ENCODE results near the gene MYCBPAP.

The MYCBPAP gene

DNA sequence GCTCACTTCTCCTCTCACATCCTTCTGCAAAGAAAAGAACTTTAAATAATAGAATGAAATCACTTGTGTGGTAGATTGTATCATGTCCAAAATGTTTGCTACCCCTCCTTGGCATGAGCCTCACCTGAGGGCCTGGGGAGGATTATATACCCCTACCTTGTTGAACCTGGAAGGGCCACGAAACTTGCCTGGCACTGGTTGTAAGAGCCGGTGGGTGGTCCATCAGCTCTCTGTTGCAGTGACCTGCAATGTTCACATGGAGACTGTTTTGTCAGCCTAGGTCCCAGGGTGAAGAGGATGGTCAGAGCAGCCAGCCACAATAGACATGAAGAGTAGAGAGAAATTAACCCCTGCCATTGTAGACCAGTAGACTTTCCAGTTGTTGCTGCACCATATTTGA is 19.4 kb upstream of the MYCBPAP start:
- no peak for DNase-seq

GRCh38 chr17:50491505-50491904 is 16.7 kb upstream of the MYCBPAP start:
- no peak for DNase-seq

- no peak for DNase-seq
Observed at GRCh38 chr17:50492214-50492613, 16.0 kb upstream of the MYCBPAP start.

GRCh38 chr17:50493744-50494143 is 14.5 kb upstream of the MYCBPAP start:
- DNase-seq = no peak

GRCh38 chr17:50495217-50495823 is 12.9 kb upstream of the MYCBPAP start:
- DNase-seq = no peak

DNA sequence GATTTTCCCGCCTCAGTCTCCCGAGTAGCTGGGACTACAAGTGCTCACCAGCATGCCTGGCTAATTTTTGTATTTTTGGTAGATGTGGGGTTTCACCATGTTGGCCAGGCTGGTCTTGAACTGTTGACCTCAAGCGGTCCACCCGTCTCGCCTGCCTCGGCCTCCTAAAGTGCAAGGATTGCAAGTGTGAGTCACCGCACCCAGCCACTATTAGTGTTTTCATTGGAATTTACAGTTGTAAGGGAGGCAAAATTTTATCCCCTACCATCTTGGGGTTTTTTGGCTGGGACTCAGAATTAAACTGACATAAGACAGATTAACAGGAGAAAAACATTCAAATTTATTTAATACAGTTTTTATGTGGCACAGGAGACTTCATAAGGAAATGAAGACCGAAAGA is 12.3 kb upstream of the MYCBPAP start:
- no peak for DNase-seq

DNA sequence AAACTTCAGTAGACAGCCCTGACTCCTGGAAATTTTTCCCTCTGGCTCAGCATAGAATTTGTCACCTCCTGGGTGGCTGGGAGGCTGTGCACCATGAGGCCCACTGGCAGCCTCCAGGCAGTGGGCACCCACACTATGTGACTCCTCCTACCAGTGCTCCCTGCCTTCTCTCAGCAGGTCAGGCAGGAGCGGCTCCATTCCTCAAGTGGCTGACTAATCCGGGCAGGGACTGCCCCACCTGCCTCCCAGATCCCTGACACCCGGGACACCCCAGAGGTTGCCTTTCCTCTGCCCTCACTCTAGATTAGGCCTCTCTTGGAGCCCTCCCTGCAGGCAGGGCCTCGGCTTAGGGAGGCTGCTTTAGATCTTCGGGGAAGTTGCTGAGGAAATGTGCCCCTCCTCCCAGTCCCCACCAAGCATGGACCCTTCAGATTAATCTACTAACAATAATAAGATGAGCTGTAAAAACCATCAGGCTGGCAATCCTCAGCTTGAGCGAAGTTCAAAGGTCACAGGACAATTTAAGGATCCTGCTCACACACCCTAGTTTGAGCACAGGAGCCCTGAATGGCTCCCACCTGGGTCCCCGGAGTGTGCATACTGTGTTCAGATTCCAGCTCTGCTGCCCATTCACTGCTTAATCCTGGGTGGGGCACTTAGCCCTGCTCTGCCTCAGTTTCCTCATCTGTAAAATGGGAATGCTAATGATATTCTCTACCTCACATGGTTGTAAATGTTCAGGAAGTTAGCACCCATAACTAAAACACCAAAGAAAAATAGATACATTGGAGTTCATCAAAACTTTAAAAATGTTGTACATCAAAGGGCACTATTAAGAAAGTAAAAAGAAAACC is 10.0 kb upstream of the MYCBPAP start:
- no peak for DNase-seq

DNA sequence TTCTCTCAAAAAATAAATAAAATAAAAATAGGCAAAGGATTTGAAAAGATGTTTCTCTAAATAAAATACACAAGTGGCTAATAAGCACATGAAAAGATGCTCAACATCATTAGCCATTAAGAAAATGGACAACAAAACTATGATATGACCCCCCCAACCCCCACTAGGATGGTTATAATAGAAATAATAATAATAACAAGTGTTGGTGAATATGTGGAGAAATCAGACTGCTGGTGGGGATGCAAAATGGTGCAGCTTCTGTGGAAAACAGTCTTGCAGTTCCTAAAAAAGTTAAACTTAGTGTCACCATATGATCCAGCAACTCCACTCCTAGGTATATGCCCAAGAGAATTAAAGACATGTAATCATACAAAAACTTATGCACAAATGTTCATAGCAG is 9.0 kb upstream of the MYCBPAP start:
- no peak for DNase-seq

DNA sequence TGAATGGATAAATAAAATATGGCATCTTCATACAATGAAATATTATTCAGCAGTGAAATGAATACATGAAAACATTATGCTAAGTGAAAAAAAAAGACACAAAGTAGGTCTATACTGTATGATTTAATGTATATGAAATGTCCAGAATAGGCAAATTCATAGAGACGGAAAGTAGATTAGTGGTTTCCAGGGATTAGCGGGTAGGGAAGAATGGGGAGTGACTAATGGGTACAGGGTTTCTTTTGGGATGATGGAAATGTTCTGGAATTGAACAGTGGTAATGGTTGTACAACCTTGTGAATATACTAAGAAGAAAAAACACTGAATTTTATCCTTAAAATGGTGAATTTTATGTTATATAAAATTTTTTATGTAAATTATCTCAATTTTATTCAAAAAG is 8.5 kb upstream of the MYCBPAP start:
- no peak for DNase-seq

DNA sequence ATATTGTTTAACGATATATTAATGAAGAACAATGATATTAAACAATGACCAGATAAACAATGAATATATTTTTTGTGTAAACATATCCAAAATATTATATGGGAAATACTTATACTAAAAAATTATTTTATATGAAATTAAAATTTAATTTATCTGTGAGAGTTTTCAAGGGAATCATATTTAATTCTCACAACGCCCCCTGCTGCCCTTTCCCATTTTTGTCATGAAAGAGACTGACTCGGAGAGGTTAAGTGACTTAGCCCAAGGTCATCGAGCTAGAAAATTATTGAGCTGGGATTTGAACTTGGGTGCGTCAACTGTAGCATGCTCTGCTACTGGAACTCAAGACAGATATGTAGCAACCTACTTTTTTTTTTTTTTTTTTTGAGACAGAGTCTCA is 7.2 kb upstream of the MYCBPAP start:
- peak; percentile 39 for DNase-seq

GRCh38 chr17:50502301-50502990 is 5.8 kb upstream of the MYCBPAP start:
- no peak for DNase-seq

- DNase-seq = no peak
Observed at GRCh38 chr17:50505591-50506130, 2.6 kb upstream of the MYCBPAP start.

GRCh38 chr17:50506298-50506697 is 1.9 kb upstream of the MYCBPAP start:
- no peak for DNase-seq

DNA sequence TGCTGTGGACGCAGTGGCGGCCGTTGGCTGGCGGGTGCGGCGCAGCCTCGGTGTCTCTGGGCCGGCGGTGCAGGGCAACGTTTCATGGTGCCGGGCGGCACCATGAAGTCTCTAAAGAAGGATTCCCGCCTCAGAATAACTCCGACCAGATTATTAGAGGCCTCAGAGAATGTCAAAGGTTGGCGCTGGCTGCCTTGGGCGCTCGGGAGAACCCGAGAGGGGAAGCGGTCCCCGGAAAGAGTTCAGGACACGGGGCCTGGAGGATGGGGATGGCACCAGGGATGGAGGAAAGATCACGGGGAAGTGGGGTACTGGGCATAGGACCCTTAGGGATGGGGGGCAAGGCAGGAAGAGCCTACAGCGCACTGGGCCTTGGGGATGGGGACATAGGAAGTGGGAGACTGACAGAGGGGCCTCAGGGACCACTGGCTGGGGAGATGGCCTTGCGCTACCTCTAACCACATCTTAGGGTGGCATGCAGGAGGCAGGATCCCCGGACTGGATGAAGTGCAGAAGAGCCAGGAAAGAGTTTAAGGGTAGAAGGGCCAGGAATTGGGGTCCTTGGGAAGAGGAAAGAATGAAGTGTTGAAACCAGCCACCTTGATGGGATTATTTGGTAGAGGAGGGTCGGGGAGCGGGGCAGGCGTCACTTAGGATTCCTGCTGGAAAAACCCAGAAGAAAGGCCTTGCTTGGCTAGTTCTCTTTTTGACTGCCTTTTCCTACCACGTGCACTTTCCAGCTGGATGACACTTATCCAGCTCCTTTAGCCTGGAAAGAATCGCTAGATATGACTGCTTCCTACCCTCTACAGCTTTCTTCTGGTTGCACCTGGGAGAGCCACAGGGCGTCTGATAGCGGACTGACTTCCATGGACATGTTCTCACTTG is 578 bp downstream of the MYCBPAP start:
- no peak for DNase-seq

DNA sequence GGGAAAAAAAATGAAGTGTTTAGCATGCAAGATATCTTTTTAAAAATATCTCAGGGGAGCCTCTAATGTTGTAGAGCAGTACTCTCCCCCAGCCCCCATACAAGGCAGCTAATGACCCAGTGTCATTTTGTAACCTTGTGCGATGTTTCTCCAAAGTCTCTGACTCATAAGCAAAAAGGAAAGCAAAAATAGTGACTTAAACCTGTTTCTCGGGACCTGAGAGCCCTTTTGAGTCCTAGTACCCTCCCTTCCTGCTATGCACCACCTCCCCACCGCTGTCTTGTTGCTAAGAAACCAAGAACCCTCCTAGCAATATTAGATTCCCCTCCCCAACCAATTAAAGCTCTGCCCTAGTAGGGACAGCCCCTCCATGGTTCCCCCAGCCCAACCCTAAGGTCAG is 2.8 kb downstream of the MYCBPAP start:
- DNase-seq = no peak

DNA sequence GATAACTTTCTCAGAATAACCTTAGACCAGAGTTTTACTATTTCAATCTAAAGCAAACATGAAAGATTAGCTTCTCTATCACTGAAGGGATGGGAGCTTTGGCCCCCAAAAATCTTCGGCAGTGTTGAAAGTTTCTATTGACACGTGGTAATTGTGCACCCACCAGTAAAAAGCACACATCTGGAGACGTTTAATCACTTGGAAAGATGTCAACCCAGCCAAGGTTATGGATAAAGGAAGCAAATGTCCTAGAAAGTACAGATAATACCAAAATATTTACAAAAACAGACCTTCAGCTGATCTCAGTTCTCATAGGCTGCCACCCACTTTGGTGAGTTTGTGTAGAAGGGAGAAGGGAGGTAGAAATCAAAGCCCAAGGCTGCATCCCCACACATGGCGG is 5.3 kb downstream of the MYCBPAP start:
- DNase-seq = no peak

DNA sequence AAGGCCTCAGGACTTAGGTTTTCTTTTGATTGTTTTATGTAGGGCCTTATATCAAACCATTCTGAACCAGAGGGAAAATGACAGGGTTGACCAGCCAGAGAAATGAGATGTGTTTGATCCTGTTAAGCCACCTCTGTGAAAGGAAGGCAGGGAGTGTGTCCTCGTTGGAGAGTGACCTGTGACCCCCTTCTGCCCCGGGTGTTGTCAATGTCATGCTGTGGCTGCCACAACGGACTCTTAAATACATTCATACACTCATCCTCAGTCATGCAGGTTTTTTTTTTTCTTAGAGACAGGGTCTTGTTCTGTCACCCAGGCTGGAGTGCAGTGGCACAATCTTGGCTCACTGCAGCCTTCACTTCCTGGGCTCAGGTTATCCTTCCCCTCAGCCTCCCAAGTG is 6.1 kb downstream of the MYCBPAP start:
- no peak for DNase-seq

DNA sequence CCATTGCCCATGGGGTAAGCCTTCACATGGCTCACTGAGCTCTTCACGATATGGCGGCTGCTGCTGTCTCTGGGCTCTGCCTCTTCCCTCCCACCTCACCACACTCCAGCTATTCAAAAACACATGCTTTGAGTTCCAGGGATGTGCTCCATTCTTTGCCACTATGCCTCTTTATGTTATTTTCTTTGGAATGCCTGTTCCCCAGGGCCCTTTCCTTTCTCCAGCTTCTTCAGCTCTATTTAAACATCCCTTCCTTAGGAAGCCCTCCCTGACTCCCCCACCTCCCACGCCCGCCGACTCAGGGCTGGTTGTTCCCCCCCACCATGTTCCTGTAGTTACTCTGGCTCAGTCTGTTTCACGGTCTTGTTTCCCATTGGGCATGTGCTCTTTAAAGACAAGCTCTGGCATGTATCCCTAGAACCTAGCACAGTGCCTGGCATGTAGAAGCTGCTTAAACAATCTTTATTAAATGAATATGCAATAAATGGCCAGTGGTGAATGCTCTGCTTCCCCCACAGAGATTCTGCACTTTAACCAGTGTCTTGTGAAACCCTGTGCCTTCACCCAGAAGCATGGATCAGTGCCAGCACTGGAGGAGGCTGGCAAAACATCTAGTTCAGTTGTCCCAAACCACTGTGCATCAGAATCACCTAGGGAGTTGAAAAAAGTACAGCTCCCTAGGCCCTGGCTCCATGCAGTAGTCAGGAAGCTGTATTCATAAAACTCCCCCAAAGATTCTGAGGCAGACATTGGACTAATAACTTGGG is 6.9 kb downstream of the MYCBPAP start:
- no peak for DNase-seq

DNA sequence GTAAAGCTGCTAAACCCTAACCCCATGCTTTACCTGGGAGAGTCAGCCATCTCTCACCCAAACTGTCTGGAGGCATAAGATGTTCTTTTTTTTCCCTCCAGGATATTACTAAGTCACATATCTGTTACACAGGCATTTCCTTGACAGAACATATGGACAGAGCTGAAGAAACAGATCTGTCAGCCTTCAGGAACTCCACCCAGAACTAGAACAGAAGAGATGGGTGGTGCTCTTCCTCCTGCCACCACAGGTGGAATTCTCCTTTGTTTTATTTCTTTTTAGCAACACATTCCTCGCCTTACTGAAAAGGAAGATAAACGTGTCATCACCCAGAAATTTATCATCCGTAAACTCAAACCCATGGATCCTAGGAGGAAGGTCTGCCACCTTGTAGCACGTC is 8.8 kb downstream of the MYCBPAP start:
- DNase-seq = no peak

GRCh38 chr17:50517504-50518383 is 9.5 kb downstream of the MYCBPAP start:
- no peak for DNase-seq
